GM21360 (cell line): ENCODE results near the gene ASB3.
"Not testable (repeated sequence)": the region's sequence is repeated elsewhere in the genome, so short reads cannot be mapped to it uniquely, and the experiment has no call there.

Experiments
- ATAC-seq: cut with Tn5 transposase; IDR thresholded peaks from one replicate; pipeline ENCODE4 v1.9.1; 2021; ENCODE audit warnings: mild to moderate bottlenecking, moderate library complexity; ENCODE audit not compliant: unreplicated experiment

The ASB3 gene

DNA sequence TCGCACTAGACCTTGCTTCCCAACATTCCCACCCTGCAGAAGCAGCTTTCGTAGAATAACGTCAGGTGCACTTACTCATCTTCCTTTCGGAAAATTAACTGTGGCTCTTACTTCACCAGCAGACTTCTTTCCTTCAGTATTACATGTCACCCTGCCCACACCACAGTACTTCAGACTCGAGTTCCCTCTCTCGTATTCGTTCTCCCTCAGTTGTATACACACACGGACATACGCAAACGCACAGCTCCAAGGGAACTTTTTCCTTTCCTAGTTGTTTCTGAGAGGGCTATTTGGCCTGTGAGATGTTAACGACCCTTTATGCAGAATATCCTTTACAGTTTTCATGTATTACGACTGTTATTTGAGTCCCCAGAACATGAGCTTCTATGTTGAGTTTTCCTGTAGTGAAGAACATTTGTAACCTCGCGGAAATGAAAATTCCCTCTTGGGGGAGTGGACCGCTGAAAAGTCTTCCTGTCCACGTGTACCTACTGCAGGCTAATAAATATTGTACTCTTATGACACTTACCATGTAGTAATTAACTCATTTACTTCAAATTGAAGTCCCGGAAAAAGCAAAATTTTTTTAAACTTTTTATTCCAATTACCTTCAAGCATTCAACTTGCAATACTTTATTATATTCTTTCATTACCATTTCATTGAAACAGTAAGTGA lies 999 bp upstream of the ASB3 start:
- no peak for ATAC-seq

DNA sequence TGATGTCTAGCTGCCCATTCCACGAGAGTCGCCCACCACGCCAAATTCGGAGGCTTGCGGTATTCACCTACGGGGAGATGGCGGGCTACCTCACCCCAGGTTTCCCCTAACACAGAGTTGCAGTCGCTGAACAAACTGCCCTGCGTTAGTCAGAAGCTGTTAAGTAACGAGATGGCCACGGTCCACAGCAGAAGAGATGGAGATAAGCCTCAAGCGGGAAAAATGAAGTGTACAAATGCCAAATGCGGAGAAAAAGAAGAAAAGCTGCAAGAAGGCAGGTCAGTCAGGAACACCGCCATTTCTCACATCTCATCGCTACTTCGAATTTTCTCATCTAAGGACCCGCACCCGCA lies 425 bp downstream of the ASB3 start:
- ATAC-seq = peak; percentile 8

DNA sequence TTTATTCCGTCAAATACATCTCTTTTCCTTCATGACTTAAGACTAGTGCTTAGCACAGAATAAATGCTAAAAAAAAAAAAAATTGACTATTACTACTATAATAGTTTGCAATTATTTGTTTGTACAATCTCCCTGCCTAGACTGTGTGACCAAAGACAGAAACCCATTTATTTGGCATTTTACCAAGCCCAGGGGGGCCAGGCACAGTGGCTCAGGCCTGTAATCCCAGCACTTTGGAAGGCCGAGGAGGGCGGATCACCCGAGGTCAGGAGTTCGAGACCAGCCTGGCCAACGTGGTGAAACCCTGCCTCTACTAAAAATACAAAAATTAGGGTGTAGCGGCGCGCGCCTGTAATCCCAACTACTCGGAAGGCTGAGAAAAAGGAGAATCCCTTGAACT lies 1.4 kb downstream of the ASB3 start:
- ATAC-seq = no peak

DNA sequence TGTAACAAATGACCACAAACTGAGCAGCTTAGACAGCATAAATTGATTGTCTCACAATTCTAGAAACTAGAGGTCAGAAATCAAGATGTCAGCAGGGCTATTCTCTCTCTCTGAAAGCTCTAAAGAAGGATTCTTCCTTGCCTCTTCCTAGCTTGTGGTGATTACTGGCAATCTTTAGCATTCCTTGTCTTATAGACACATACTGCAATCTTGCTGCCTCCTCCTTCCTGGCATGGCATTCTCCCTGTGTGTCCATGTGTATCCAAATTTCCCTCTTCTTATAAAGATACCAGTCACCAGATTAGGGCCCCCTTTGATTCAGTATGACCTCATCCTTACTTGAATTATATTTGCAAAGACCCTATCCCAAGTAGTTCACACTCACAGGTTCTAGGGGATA lies 2.3 kb downstream of the ASB3 start:
- no peak for ATAC-seq

DNA sequence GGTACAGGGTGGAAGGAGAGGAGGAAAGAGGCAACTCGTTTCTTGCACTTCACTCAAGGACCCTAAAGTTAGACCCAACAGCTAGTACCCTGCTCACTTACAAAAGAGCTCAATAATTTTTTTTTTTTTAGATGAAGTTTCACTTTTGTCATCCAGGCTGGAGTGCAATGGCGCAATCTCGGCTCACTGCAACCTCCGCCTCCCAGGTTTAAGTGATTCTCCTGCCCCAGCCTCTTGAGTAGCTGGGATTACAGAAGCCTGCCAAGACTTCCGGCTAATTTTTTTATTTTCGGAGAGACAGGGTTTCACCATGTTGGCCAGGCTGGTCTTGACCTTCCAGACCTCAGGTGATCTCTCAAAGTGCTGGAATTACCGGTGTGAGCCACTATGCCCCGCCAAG lies 4.1 kb downstream of the ASB3 start:
- no peak for ATAC-seq

DNA sequence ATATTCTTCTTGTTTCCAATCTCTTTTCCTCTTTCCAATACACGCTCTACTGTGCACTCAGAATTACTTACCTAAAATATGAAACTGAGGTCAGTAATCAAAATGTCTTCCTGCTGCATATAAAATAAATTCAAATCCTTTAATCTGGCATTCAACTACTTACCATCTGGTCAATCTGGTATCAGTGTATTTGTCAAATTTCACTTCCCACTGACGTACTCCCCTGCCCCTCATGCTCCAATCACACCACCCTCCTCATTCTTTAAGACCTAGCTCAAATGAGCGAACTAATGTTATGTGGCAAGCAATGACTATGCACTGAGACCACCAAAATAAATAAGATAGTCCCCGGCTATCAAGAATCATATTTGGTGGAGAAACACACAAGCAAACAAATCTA lies 6.7 kb downstream of the ASB3 start:
- no peak for ATAC-seq

DNA sequence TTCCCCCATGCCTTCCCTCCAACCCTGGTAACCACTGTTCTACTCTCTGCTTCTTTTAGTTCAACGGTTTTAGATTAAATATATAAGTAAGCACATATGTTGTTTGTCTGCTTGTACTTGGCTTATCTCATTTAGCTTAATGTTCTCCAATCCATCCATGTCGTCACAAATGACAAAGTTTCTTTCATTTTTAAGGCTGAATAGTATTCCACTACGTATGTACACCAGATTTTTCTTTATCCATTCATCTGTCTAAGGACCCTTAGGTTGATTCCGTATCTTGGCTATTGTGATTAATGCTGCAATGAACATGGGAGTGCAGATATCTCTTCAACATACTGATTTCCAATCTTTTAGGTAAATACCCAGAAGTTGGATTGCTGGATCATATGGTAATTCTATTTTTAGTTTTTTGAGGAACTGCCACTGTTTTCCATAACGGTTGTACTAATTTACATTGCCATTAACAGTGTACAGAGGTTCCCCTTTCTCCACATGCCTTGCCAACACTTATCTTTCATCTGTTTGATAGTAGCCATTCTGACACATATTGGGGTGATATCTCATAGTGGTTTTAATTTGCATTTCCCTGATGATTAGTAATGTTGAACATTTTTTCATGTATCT lies 8.1 kb downstream of the ASB3 start:
- no peak for ATAC-seq

DNA sequence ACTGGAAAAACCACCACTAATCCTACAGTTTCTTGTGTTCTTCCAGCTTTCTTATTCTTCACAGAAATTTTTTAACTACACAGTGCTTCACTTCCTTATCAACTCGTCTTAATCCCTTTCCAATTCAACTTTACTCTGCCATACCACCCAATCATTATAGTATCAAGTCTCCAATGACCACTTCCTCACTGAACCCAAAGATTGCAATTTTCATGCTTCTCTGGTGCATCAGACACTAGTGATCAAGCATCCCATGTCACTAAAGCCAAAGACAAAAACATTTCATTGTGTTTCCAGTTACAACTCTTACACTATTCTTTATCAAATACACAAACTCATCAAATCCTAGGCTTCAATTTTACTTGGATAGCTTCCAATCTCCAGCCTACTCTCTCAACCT lies 9.6 kb downstream of the ASB3 start:
- ATAC-seq = no peak

DNA sequence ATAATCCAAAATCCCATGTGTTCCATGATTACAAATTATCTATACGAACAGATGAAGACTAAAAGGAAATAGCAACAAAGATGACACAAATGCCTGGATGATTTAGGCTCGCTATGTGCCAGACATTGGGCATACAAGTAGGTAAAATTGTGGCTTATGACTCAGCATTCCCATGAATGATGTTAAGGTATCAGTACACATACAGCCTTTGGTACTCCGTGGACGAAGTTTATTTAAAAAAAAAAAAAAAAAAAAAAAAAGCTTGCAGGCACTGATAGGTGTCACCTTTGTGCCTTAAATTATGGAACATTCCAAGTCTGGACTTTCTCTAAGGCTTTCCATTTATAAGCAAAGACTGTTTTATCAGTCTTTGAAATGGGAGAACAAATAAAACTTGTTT lies 16.5 kb downstream of the ASB3 start:
- ATAC-seq = no peak

DNA sequence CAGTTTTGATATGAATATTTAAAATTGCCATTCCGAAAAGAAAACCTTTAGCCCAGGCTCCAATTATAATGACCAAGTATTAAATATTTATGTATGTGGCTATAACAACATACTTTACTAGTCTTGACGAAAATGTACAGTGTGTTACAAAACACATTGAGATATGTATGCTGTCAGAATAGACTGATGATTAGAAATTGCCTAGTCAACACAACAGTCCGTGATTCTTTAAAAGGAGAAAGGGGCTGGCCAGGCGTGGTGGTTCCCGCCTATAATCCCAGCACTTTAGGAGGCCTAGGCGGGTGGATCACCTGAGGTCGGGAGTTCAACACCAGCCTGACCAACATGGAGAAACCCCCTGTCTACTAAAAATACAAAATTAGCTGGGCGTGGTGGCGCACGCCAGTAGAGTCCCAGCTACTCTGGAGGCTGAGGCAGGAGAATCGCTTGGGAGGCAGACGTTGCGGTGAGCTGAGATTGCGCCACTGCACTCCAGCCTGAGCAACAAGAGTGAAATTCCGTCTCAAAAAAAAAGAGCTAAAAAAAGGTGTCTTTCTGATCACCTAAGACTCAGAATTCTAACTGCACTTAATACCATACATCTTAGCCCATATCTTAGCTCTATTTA lies 17.3 kb downstream of the ASB3 start:
- ATAC-seq = no peak

DNA sequence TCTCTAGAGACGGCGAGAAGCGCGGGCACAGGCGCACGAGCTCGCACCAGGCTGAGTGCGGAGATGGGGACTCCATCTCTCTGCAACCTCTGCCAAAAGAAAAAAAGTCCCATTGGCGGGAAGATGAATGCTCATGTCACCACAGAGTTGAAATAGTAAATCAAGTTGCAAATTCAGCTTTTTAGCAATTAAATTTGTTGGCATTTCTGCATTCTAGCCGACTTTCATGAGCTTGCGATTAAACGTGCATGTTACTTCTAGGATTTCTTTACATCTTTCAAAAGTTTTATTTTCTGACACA lies 18.6 kb downstream of the ASB3 start:
- peak; percentile 36 for ATAC-seq

DNA sequence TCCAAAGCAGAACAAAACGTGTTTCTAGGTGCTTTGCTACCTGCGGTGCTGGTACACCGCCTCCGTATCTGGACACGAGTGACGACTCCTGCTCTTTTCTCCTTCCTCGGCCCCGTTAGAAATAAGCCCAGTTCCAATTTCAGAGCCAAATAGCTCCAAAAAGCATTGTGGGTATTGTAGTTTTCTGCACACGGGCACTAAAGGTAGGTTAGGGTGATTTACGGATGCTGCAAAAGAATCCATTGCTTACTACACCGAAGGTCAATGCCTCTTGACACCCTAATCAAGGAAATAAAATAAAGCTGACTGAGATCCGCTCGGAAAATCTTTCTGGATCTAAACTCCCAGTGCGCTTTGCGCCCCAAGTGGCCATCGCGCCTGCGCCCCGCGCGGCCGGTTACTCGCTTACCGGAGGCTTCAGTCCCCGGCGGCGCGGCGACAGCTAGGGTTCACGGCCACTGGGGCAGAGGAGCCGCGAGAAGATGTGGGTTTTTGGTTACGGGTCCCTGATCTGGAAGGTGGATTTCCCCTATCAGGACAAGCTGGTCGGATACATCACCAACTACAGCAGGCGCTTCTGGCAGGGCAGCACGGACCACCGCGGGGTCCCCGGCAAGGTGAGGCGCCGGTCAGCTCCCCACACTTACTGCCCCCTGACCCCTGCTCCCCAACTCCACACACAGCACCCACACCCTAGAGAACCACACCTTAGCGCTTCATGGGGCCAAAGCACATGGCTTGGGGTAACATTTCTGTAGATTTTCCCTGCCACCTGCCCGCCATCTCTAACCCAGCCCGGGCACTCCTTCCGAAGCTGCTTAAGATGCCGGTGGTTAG lies 19.1 kb downstream of the ASB3 start, which contains the start of gene CHAC2:
Gene CHAC2 (plus strand): TSS at position 400 of the 837 bp plus-strand sequence. CDS start 83 bp downstream, at position 483.
- ATAC-seq = peak; percentile 94

DNA sequence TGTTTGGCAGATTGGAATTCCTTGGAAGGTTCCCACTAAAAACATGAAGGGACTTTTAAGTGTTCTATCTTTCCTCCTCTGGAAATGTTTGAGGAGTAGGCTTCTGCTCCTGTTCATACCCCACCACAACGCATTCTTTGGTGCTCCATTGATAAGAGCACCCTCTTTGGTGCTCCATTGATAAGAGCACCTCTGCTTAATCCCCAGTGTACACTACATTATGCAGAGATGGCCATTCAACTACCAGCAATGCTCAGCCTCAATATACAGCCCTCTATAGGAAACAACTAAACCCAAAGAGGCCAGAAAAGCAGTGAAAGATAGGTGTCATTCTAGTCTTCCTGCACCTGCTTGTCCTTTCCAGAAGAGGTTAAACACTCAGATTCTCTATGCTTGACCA lies 21.0 kb downstream of the ASB3 start:
- ATAC-seq = no peak

DNA sequence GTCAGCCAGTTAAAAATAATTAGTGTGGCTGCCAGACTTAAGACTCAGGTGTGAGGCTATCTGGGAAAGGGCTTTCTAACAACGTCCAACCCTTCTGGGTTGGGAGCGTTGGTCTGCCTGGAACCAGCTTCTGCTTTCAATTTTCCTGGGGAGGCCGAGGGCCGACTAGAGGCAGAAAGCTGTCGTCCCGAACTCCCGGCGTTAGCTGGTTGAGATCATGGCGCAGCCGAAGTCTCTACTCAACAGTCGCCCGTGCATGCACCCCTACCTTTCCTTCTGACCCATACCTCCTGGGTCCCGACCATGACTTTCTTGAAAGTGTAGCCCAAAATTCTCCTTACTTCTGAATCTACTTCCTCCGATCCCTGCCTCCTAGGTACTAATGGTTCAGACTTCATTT lies 29.5 kb downstream of the ASB3 start:
- not testable (repeated sequence) for ATAC-seq

DNA sequence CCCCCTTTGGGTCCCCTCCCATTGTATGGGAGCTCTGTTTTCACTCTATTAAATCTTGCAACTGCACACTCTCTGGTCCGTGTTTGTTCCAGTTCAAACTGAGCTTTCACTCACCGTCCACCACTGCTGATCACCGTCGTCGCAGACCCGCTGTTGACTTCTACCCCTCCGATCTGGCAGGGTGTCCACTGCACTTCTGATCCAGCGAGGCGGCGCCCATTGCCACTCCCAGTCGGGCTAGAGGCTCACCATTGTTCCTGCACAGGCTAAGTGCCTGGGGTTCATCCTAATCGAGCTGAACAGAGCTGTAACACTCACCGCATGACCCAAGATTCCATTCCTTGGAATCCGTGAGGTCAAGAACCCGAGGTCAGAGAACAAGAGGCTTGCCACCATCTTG lies 30.1 kb downstream of the ASB3 start:
- no peak for ATAC-seq

DNA sequence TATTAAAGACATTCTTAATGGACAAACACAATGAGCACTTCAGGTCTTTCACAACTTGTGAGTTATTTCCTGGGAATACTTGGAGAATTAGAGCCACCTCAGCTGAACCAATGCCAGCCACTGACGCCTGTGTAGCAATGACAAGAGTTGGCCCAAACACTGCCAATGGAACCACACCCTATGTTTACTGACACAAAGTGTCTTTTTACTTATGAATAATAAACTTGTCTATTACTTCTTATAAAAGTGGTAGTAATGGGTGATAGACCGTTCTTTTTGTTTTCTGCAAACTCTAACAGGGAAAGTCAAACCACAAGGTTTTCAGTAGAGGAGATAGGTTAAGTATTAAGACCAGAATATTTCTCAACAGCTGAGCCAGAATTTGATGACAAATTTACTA lies 31.6 kb downstream of the ASB3 start:
- no peak for ATAC-seq

DNA sequence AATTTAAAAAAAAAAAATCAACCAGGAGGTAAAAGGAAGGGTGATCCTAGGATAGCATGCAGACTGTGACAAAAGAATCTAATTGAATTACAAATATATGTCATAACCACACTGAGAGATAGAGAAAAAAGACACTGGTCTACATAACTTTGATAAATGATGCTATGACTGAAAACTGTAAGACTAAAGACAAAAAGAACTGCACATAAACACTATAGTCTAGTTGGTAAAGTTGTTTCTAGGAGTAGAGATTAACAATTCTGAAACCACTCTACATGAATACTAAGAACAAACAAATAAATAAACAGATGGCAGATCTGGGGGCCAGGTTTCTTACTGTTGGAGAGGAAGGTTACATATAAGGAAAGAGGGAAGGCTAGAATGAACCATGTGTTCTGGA lies 33.7 kb downstream of the ASB3 start:
- no peak for ATAC-seq

DNA sequence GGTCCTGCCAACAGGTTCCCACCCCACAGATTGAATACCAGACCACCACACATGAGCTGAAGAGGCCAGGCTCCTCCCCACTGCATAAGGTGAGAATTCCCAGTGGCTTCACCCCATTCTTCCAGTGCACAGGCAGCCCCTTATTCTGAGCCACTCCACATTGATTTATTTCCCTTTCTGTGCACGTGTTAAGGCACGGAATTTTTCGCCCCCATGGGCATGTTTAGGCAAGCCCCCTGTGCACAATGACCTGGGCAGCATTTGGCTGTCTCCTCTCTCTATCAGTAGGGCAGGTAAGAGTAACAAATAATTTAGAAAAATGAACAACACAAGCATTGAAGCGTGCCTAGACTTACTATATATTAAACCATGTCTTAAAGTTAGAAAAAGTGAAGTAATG lies 34.4 kb downstream of the ASB3 start:
- no peak for ATAC-seq

DNA sequence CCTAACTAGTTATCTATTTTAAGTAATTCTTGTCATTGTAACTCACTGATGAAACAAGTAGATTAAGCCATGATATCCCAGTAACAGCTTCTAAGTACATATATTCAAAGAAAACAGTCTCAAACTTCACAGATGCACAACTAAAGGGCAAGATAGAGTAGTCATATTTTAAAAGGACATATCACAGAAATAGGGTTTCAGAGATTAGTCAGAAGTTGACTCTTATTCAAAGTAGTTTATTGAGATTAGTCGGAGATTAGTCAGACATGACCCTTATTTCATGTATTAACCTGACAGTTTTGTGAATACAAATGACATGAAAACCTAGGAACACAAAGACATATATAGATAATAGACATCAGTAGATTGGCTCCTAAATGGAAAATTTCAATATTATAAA lies 35.0 kb downstream of the ASB3 start:
- ATAC-seq = peak; percentile 95

DNA sequence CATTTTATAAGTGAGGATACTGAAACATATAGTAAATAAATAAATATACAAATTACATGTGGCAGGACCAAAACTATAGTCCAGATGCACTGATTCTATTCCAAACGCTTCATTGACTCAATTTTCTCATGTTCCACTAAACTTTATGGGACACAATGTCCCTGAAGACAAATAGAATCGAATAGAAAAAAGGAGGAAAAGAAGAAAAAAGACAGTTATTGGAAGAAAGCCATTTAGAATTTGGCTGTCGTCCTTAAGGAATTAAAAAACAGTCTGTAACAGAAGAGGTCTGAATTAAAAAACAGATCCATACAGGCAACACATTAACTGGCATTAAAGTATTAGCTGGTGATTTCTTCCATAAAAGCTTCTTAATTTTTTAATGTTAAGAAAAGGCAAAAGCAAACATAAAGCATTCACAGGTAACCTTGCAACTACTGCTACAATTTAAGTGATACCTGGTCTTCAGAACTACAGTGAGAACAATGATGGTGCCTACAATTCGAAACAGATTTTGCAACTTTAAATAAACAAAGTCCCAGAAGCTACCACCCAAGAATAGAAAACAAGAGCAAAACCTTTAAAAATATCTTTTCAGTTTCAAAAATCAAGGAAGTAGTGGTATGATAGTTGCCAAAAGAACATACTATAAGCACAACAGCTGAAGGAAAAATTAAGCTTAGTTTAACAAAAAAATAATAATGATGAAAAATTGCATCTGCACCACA lies 36.5 kb downstream of the ASB3 start:
- ATAC-seq = no peak

DNA sequence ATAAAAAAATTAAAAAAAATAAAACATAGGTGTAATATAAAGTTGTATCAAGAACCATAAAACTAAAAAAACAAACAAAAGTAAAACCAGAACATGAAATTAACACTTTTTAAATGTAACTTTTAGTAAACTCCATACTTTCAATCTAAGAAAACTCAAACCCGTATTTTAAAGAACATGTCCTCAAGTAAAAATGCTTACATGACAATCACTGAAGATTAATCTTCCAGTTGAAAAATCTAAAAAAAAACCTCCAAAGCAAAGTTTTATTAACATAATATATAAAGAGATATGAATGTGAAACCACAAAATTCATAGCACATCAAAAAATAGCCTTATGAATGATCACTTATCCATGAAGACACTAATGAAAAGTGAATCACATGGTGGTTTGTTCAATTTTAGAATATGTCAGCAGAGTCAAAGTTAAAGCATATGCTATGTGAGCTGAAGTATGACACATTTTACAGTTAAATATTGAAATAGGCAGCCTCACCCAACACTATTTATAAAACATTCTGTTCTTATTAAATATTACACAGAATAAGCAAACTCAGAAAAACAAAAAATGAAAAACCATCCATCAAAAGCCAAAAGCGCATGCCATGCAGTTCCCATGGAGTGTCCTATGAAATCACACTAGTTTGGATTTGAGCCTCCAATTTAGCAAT lies 42.2 kb downstream of the ASB3 start:
- ATAC-seq = no peak
